ENCODE data around the gene FAM81B.
"Not testable (repeated sequence)": the region's sequence is repeated elsewhere in the genome, so short reads cannot be mapped to it uniquely, and the experiment has no call there.

Gene FAM81B

DNA sequence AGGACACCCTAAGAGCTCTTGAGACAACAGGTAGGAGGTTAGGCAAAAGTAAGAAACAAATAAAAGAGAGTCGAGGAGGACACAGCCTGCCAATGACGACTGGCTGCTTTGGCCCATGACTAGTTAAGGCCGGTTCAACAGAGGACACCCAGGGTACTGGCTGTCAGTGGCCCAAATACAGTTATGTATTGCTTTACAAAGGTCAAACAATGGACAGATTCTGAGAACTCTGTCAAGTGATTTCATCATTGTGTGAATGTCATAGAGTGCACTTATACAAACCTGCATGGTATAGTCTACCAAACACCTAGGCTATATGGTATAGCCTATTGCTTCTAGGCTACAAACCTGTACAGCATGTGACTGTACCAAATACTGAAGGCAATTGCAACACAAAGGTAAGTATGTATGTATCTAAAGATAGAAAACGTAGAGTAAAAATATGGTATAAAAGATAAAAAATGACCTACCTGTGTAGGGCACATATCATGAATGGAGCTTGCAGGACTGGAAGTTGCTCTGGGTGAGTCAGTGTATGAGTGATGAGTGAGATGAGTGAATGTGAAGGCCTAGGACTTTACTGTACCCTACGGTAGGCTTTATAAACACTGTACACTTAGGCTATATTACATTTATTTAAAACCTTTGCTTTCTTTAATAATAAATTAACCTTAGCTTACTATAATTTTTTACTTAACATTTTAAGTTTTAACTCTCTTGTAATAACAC, 6.5 kb upstream of the FAM81B start:
- H3K27ac ChIP-seq: no peak overlapping the region
- H3K79me2 ChIP-seq: no peaks in the 10 kb centered on the region
- H3K9ac ChIP-seq: no peak overlapping the region
- no peak overlapping the region for H2AFZ ChIP-seq
- no peaks in the 10 kb centered on the region for H3K4me1 ChIP-seq
- TF ChIP-seq, protein P1, sequence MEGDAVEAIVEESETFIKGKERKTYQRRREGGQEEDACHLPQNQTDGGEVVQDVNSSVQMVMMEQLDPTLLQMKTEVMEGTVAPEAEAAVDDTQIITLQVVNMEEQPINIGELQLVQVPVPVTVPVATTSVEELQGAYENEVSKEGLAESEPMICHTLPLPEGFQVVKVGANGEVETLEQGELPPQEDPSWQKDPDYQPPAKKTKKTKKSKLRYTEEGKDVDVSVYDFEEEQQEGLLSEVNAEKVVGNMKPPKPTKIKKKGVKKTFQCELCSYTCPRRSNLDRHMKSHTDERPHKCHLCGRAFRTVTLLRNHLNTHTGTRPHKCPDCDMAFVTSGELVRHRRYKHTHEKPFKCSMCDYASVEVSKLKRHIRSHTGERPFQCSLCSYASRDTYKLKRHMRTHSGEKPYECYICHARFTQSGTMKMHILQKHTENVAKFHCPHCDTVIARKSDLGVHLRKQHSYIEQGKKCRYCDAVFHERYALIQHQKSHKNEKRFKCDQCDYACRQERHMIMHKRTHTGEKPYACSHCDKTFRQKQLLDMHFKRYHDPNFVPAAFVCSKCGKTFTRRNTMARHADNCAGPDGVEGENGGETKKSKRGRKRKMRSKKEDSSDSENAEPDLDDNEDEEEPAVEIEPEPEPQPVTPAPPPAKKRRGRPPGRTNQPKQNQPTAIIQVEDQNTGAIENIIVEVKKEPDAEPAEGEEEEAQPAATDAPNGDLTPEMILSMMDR (IDR thresholded peaks at IDR 0.05): no peak
- H3K36me3 ChIP-seq (ENCODE audit: control insufficient read depth, insufficient read depth, low read length): no peaks in the 10 kb centered on the region
- no peak overlapping the region for H3K4me3 ChIP-seq (ENCODE audit: low read depth, low read length)
- H3K27me3 ChIP-seq (ENCODE audit: control insufficient read depth, insufficient read depth, low read length): no peaks in the 10 kb centered on the region
- H3K4me2 ChIP-seq (ENCODE audit: low read length): no peak overlapping the region
- no peaks in the 10 kb centered on the region for H3K9me3 ChIP-seq (ENCODE audit: control insufficient read depth, low read length)

DNA sequence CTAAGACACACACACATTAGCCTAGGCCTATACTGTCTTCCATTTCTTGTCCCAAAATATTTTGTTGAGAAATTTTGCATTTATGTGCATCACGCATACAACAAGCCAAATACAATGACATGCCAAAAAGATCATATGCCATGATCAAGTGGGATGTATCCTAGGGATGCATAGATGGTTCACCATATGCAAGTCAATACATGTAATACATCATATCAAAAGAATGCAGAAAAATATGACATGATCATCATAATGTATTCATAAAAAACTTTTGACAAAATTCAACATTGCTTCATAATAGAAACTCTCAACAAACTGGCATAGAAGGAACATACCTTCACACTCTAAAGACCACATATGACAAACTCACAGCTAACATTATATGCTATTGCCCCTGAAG, 5.8 kb upstream of the FAM81B start:
- Histone ChIP-seq H3K27ac (no peak overlapping the region), H2AFZ (no peak overlapping the region), H3K9ac (no peak overlapping the region), H3K4me2 (ENCODE audit: low read length) (no peak overlapping the region), H3K4me1 (no peaks in the 10 kb centered on the region), H3K27me3 (ENCODE audit: control insufficient read depth, insufficient read depth, low read length) (no peaks in the 10 kb centered on the region), H3K36me3 (ENCODE audit: control insufficient read depth, insufficient read depth, low read length) (no peaks in the 10 kb centered on the region), H3K79me2 (no peaks in the 10 kb centered on the region), H3K9me3 (ENCODE audit: control insufficient read depth, low read length) (no peaks in the 10 kb centered on the region), H3K4me3 (ENCODE audit: low read depth, low read length) (no peak overlapping the region)
- TF ChIP-seq, protein P1 (IDR thresholded peaks at IDR 0.05): no peak

DNA sequence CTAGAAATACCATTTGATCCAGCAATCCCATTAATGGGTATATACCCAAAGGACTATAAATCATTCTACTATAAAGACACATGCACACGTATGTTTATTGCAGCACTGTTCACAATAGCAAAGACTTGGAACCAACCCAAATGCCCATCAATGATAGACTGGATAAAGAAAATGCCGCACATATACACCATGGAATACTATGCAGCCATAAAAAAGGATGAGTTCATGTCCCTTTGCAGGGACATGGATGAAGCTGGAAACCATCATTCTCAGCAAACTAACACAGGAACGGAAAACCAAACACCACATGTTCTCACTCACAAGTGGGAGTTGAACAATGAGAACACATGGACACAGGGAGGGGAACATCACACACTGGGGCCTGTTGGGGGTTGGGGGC, 799 bp downstream of the FAM81B start:
- not testable (repeated sequence) for H3K9me3 ChIP-seq (ENCODE audit: control insufficient read depth, low read length); H2AFZ ChIP-seq; H3K27me3 ChIP-seq (ENCODE audit: control insufficient read depth, insufficient read depth, low read length); H3K9ac ChIP-seq; H3K4me1 ChIP-seq; H3K27ac ChIP-seq; H3K79me2 ChIP-seq; H3K4me2 ChIP-seq (ENCODE audit: low read length); H3K4me3 ChIP-seq (ENCODE audit: low read depth, low read length); H3K36me3 ChIP-seq (ENCODE audit: control insufficient read depth, insufficient read depth, low read length)

DNA sequence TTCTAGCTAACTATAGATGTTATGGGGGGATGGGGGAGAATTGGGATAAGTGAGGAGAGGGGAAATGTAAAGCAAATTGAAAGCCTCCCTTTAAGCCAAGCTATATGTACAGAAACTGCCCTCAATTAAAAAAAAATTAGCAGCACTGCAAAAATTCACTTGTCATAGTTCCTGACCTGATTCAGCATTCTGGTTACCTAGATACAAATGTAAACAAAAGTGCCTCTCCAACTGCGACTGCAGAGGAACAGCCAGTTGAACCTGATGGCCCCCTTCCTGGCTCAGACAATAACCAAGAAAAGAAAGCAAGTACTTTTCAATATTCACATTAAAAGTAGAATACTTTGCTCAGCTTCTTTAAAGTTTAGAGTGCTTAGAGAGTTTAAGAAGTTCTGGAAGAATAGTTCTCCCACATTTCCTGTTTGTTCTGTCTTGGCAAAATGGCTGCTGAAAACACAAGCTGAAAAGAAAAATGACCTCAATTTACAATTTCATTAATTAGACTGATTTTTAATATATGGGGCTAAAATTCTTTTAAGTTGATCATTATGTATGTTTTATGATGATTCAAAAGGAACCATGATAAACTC, 1.5 kb downstream of the FAM81B start:
- Histone ChIP-seq H3K27ac (no peak overlapping the region), H3K9ac (no peak overlapping the region), H3K79me2 (no peaks in the 10 kb centered on the region), H3K36me3 (ENCODE audit: control insufficient read depth, insufficient read depth, low read length) (no peaks in the 10 kb centered on the region), H3K4me2 (ENCODE audit: low read length) (peak overlapping the region; percentile 60), H3K27me3 (ENCODE audit: control insufficient read depth, insufficient read depth, low read length) (no peaks in the 10 kb centered on the region), H3K4me1 (no peaks in the 10 kb centered on the region), H2AFZ (peak overlapping the region; percentile 62), H3K9me3 (ENCODE audit: control insufficient read depth, low read length) (no peaks in the 10 kb centered on the region), H3K4me3 (ENCODE audit: low read depth, low read length) (peak overlapping the region; percentile 50)
- TF ChIP-seq, protein P1 (IDR thresholded peaks at IDR 0.05): no peak

DNA sequence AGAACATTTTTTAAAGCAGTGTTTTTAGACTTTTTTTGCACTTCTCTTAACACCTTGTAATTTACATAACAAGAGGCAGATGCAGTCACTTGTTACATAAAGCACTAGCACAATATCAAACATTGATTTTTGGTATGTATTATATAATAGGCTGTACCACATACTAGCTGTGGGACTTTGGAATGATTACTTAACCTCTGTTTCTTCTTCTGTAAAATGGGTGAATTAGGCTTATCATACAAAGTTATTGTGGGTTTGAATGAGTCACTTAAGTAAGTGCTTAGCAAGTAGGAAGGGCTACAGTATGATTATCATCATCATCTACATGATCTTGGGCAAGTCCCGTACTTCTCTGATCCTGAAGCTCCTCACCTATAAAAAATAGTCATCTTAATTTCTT, 2.1 kb downstream of the FAM81B start:
- Histone ChIP-seq H3K9me3 (ENCODE audit: control insufficient read depth, low read length) (no peaks in the 10 kb centered on the region), H3K4me1 (no peaks in the 10 kb centered on the region), H3K9ac (no peak overlapping the region), H3K79me2 (no peaks in the 10 kb centered on the region), H3K27ac (no peak overlapping the region), H3K4me3 (ENCODE audit: low read depth, low read length) (peak overlapping the region; percentile 50), H3K27me3 (ENCODE audit: control insufficient read depth, insufficient read depth, low read length) (no peaks in the 10 kb centered on the region), H2AFZ (peak overlapping the region; percentile 62), H3K4me2 (ENCODE audit: low read length) (peak overlapping the region; percentile 60), H3K36me3 (ENCODE audit: control insufficient read depth, insufficient read depth, low read length) (no peaks in the 10 kb centered on the region)
- TF ChIP-seq, protein P1 (IDR thresholded peaks at IDR 0.05): no peak
